K562 (cell line): ENCODE data around the gene EIF4EBP2. TPM values are rescaled to one million over a fixed set of nuclear protein-coding genes. Genes with fewer than 3 reads are reported as not detected.
A peak's percentile ranks its signal among the peaks of the same experiment; 100 is the strongest.

ENCODE experiments used
- ATAC-seq: fragments of 200-7000 bp; cut with Tn5 transposase; 3 replicates; pipeline ENCODE4 v1.9.1; 2020; ENCODE audit warnings: moderate library complexity
- BruUV-seq: library from RNA; stranded (reverse); fragments of 400-500 nt; replicated peaks from 2 replicates; lab custom pipeline; 2021; lab: Mats Ljungman, UMichigan
- CTCF ChIA-PET: fragments of 300-600 bp; formaldehyde crosslinking; extraction: SDS; loops from one replicate; lab custom pipeline; 2021; ENCODE audit warnings: low intra/inter-chr PET ratio; lab: Yijun Ruan, JAX
- POLR2A ChIA-PET: fragments of 300-600, 350-650 bp; sonication (Branson Sonifier 250); formaldehyde crosslinking; extraction: SDS; loops from one replicate; lab custom pipeline; 2021; ENCODE audit warnings: antibody characterized with exemption, inconsistent platforms; lab: Yijun Ruan, JAX
- DNase-seq, 4 experiments: peaks; one replicate each; pipeline versions ENCODE4 v3.0.0 to v3.0.0-alpha.2; 2011 to 2018; ENCODE audit warnings: low spot score in 3 of 4, mixed read lengths in 3 of 4; ENCODE audit errors: extremely low read depth in 1 of 4
- FAIRE-seq: peaks from 2 replicates; lab custom pipeline; 2011; peaks lifted over from hg19 to GRCh38; lab: Jason Lieb, UNC
- H2AFZ ChIP-seq: 2 replicates; pipeline ENCODE4 v1.6.0; 2011; ENCODE audit warnings: low read depth, low read length, control low read depth, inconsistent platforms
- H3K27ac ChIP-seq: fragments of 200-600 bp; 3 replicates; pipeline ENCODE4 v1.8.0; 2011; ENCODE audit warnings: low read depth, mild to moderate bottlenecking, control low read depth, inconsistent platforms, low read length, moderate library complexity, mixed read lengths; ENCODE audit errors: extremely low read depth
- H3K27me3 ChIP-seq, 2 experiments: fragments of 300-600 bp in 1 of 2; 2 replicates in 1 of 2; 3 replicates in 1 of 2; pipeline versions ENCODE4 v1.6.0 to v1.8.0; 2011; ENCODE audit warnings: inconsistent platforms in 2 of 2, low read length in 2 of 2, mild to moderate bottlenecking in 1 of 2, mixed read lengths in 1 of 2, moderate library complexity in 1 of 2; ENCODE audit not compliant: control insufficient read depth in 2 of 2, insufficient read depth in 2 of 2
- H3K36me3 ChIP-seq: fragments of 300-600 bp; 3 replicates; pipeline ENCODE4 v1.8.0; 2011; ENCODE audit warnings: mild to moderate bottlenecking, low read length, inconsistent platforms; ENCODE audit not compliant: control insufficient read depth, insufficient read depth
- H3K4me1 ChIP-seq, 2 experiments: fragments of 200-600 bp in 1 of 2; replicated peaks in 1 of 2; 2 replicates in 1 of 2; 3 replicates in 1 of 2; pipeline versions ENCODE4 v1.5.1 to v1.8.0; 2011; ENCODE audit warnings: inconsistent platforms in 2 of 2, low read length in 2 of 2, mild to moderate bottlenecking in 1 of 2, mixed read lengths in 1 of 2, moderate library complexity in 1 of 2; ENCODE audit not compliant: control insufficient read depth in 2 of 2, insufficient read depth in 2 of 2
- H3K4me2 ChIP-seq: 2 replicates; pipeline ENCODE4 v1.6.1; 2011; ENCODE audit warnings: low read length, control low read depth, inconsistent platforms, mixed read lengths; ENCODE audit not compliant: insufficient read depth
- H3K4me3 ChIP-seq: fragments of 200-600 bp; sonication (generic), shearing (Covaris generic); 2 replicates; pipeline ENCODE4 v1.5.1; 2016; ENCODE audit warnings: control low read depth, inconsistent platforms
- H3K79me2 ChIP-seq: fragments of 200-600 bp; 3 replicates; pipeline ENCODE4 v1.8.0; 2011; ENCODE audit warnings: low read length, inconsistent platforms; ENCODE audit not compliant: control insufficient read depth, insufficient read depth
- H3K9ac ChIP-seq, 2 experiments: 2 replicates each; pipeline versions ENCODE4 v1.6.0 to v1.6.1; 2011; ENCODE audit warnings: low read depth in 2 of 2, low read length in 2 of 2, control low read depth in 1 of 2, inconsistent platforms in 1 of 2, mild to moderate bottlenecking in 1 of 2, mixed read lengths in 1 of 2; ENCODE audit not compliant: insufficient read depth in 1 of 2
- H3K9me1 ChIP-seq: one replicate; pipeline ENCODE4 v1.6.0; 2011; ENCODE audit warnings: inconsistent platforms, mild to moderate bottlenecking, low read length, moderate library complexity; ENCODE audit not compliant: control insufficient read depth, insufficient read depth
- H3K9me3 ChIP-seq: replicated peaks from 2 replicates; pipeline ENCODE4 v1.5.1; 2011; ENCODE audit warnings: low read depth, low read length, inconsistent platforms; ENCODE audit not compliant: control insufficient read depth, insufficient read depth
- H4K20me1 ChIP-seq: replicated peaks from 2 replicates; pipeline ENCODE4 v1.6.1; 2011; ENCODE audit warnings: low read length, inconsistent platforms, mixed read lengths; ENCODE audit not compliant: control insufficient read depth, insufficient read depth
- MYC ChIP-seq, 2 experiments: fragments of 250-450 bp in 1 of 2; sonication (Bioruptor Pico) in 1 of 2; IDR thresholded peaks; 2 replicates each; pipeline versions ENCODE4 v1.5.1 to v1.6.1; 2012 to 2021; ENCODE audit warnings: low read depth in 2 of 2, borderline replicate concordance in 1 of 2, improper control_type of control experiment in 1 of 2, low read length in 1 of 2, mild to moderate bottlenecking in 1 of 2, moderate library complexity in 1 of 2
- NR3C1 ChIP-seq: sonication (generic); formaldehyde crosslinking; IDR thresholded peaks from 2 replicates; pipeline ENCODE4 v1.8.1; 2022; ENCODE audit warnings: missing genetic modification reagents
- WGBS: fragments of 100-300 bp; shearing (Covaris generic); methylation state at CpG from one replicate; pipeline ENCODE4 v1.1.6; 2016; ENCODE audit warnings: low coverage, mixed read lengths; ENCODE audit not compliant: insufficient coverage; ENCODE audit errors: missing lambda C conversion rate; 5-methylcytosine and 5-hydroxymethylcytosine counted together
- in situ Hi-C: fragments of 300-500 bp; cut with MboI; formaldehyde crosslinking; loops from 4 replicates; pipeline ENCODE4 v1.15.0; 2018; ENCODE audit warnings: inconsistent platforms, mixed read lengths
- intact Hi-C: fragments of 100-400 bp; cut with micrococcal nuclease; formaldehyde crosslinking; loops from 2 replicates; pipeline ENCODE4 v1.14.2; 2022
- polyA plus RNA-seq, 8 experiments: library from polyadenylated mRNA; depleted of rRNA in 4 of 8; stranded (reverse) in 5 of 8; unstranded in 3 of 8; fragments of >200 nt; fragmentation: Nextera tagmentation in 2 of 8; fragmentation: Illumina TruSeq in 1 of 8; extraction: Ambion mirVana in 2 of 8; extraction: Trizol in 1 of 8; gene quantifications; 2 replicates each; pipeline versions ENCODE4 v1.2.1 to v1.2.3, GENCODE V29; 2011 to 2014; ENCODE audit warnings: inconsistent platforms in 1 of 8, missing spikeins in 1 of 8
- total RNA-seq, 7 experiments: library from RNA; depleted of rRNA in 6 of 7; stranded (reverse); fragments of >200 nt in 6 of 7; fragmentation: Illumina TruSeq in 2 of 7; extraction: Trizol in 2 of 7; gene quantifications; 2 replicates each; pipeline versions ENCODE4 v1.2.1 to v1.2.3, GENCODE V29; 2011 to 2021; ENCODE audit warnings: low replicate concordance in 1 of 7

EIF4EBP2 gene
- total and polyA plus RNA-seq, 9 of the 15 experiments (the other 6 are each of a cell fraction or from before 2014, with no cell fraction given), result 16.1 to 67.5 (median 38.3) TPM

DNA sequence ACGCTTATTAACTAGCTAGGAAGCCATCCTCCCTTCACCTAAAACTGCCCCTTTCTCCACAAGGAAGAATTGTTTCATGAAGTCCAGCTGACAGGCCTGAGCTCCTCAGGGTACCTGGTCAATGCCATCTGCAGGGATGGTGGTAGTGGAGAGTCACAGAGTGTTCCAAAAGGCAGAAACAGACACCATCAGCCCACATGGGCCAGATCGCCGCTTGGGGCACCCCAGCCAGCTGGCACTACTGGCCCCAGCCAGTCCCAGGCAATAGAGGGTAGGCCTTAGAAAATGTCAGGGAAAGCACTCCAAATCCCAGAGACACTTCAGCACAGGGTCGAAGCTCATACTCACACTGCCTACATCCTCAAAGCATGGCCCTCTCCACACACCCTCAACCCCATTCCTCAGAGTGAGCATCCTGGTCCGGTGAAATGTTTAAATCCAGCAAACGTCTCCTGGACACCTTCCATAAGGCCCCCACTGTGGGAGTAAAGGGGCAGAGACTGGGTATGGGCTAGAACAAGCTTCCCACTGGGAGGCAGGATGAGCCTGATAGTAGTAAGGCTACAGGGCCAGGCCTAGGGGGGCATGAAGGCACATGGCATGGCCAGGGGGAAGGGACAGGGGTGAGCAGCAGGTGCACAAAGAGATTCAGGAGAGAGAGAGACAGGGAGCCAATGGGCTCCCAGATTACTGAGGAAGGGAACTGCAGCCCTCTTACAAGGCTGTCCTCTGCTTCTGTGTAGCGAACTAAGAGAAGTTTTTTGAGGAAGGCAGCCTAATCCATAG is 23.4 kb upstream of the EIF4EBP2 start:
- 77% methylated on average over 7 of the region's 7 CpGs for WGBS
- Histone ChIP-seq H3K9ac (no peak overlapping the region), H3K27ac (no peak overlapping the region), H3K9me3 (peaks cover 6% of the 10 kb centered on the region), H3K36me3 (no peaks in the 10 kb centered on the region), H3K27me3 (no peaks in the 10 kb centered on the region), H3K4me1 (peaks cover 12 to 27% of the 10 kb centered on the region in 2 experiments; a peak in 4 of 5 replicates), H3K9me1 (no peaks in the 10 kb centered on the region), H3K79me2 (no peaks in the 10 kb centered on the region; the same call in 2 of the 3 replicates), H4K20me1 (no peaks in the 10 kb centered on the region), H3K4me2 (no peak overlapping the region), H2AFZ (no peak overlapping the region), H3K4me3 (no peak overlapping the region)
- DNase-seq, result no peak
- no TSS peak for BruUV-seq
- CTCF ChIA-PET, result interaction anchor here (0.6 to 0.9 kb wide), 2 partner anchors 160 to 161 kb away, joined by 3 read pairs; no protein-coding TSS in a partner anchor
- ATAC-seq, result no peak
- no peak for FAIRE-seq
- intact Hi-C loops (loop anchor here (5.0 kb wide), 1 partner anchor 77 kb away; no protein-coding TSS in a partner anchor), in situ Hi-C loops (no loop called here)
- POLR2A ChIA-PET, result interaction anchor here (0.7 kb wide), 1 partner anchor 9 kb away, joined by 4 read pairs; no protein-coding TSS in a partner anchor
- TF ChIP-seq MYC (IDR thresholded peaks at IDR 0.05; ENCODE audit: low read depth, low read length), result no peak
- no peak for TF ChIP-seq MYC (CRISPR knock-in tag; IDR thresholded peaks at IDR 0.05; ENCODE audit: borderline replicate concordance, low read depth)
- peak; percentile 48; the same call in 1 of the 2 replicates for TF ChIP-seq NR3C1
